Astrocyte of the spinal cord (primary cell): Measurements from ENCODE around the gene TIMM44.

Experiments
- DNase-seq: peaks from one replicate; pipeline ENCODE4 v3.0.0; 2011; ENCODE audit warnings: low read depth, low spot score
- H3K4me3 ChIP-seq: 2 replicates; pipeline ENCODE4 v1.5.1; 2011; ENCODE audit warnings: low read depth, mild to moderate bottlenecking, low read length, moderate library complexity
- in situ Hi-C: cut with HindIII; loops from 2 replicates; pipeline ENCODE4 v1.10.0; 2017; ENCODE audit warnings: low sequenced_read_pairs
- TF ChIP-seq, protein P1 (sequence below): IDR thresholded peaks from 2 replicates; pipeline ENCODE4 v1.5.1; 2012; ENCODE audit warnings: low read depth, mild to moderate bottlenecking, low read length, inconsistent platforms

TIMM44 gene

DNA sequence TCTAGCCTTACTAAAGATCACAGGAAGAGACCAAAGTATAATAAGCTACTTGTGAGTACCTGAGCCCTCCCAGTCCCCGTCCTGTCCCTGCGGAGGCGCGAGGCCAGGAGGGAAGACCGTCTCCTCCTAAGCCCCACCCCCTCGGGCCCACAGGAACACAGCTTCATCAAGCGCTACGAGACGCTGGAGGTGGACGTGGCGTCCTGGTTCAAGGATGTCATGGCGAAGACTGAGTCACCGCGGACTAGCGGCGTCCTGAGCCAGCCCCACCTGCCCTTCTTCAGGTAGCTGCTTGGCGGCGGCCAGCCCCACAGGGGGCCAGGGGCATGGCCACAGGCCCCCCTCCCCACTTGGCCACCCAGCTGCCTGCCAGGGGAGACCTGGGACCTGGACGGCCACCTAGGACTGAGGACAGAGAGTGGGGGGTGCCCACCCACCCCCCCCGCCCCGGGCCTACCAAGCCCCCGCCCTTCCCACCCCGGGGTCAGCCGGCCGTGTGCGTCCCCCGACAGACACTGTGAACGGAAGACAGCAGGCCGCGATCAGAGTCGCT lies 31.2 kb downstream of the TIMM44 start:
- in situ Hi-C loops = no loop called here
- TF ChIP-seq, protein P1, sequence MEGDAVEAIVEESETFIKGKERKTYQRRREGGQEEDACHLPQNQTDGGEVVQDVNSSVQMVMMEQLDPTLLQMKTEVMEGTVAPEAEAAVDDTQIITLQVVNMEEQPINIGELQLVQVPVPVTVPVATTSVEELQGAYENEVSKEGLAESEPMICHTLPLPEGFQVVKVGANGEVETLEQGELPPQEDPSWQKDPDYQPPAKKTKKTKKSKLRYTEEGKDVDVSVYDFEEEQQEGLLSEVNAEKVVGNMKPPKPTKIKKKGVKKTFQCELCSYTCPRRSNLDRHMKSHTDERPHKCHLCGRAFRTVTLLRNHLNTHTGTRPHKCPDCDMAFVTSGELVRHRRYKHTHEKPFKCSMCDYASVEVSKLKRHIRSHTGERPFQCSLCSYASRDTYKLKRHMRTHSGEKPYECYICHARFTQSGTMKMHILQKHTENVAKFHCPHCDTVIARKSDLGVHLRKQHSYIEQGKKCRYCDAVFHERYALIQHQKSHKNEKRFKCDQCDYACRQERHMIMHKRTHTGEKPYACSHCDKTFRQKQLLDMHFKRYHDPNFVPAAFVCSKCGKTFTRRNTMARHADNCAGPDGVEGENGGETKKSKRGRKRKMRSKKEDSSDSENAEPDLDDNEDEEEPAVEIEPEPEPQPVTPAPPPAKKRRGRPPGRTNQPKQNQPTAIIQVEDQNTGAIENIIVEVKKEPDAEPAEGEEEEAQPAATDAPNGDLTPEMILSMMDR = no peak
- H3K4me3 ChIP-seq = no peak overlapping the region
- no peak for DNase-seq

DNA sequence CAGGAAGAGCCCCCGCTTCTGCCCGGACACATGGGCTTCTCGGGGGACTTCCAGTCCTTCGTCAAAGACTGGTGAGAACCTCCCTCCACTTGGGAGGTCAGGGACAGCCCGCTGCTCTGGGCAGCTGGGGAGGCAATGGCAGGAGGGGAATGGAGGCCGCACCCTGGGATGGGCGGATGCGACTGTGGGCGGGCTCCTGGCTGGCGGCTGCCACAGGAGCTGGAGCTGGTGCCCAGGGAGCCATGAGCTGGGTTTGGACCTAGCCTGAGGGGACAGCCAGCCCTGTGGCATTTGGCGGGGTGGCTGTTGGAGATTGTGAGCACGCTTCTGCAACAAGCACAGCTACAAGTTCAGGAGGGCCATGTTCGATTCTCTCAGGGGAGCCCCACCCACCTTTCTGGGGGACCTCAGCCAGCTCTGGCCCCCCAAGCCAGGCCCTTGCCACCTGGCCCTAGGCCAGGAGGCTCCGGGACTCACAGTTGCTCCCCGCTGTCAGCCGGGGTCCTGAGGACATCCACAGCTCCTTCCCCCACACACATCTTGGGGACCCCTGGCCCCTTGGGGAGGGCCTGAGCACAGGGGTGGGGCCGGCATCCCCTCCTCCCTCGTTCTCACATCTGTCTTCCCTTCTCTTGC lies 31.8 kb downstream of the TIMM44 start:
- no peak overlapping the region for H3K4me3 ChIP-seq
- TF ChIP-seq, protein P1 = no peak
- DNase-seq = no peak
- in situ Hi-C loops = no loop called here

DNA sequence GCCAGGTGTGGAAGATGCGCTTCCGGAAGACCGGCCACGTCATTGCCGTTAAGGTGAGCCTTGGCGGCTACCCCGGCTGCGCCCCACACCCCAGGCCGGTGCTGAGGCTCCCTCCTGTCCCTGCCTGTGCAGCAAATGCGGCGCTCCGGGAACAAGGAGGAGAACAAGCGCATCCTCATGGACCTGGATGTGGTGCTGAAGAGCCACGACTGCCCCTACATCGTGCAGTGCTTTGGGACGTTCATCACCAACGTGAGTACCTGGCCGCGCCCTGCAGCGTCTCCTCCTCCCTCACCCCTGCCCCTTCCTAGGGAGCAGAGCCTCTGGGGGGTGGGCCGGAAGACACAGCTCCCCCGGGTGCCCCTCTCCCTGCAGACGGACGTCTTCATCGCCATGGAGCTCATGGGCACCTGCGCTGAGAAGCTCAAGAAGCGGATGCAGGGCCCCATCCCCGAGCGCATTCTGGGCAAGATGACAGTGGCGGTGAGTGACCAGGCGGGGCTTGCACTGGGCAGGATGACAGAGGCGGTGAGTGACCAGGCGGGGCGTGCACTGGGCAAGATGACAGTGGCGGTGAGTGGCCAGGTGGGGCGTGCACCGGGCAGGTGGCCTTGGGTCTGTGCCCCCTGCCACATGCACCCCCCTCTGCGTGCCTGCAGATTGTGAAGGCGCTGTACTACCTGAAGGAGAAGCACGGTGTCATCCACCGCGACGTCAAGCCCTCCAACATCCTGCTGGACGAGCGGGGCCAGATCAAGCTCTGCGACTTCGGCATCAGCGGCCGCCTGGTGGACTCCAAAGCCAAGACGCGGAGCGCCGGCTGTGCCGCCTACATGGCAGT lies 32.9 kb downstream of the TIMM44 start:
- H3K4me3 ChIP-seq = no peak overlapping the region
- no peak for DNase-seq
- in situ Hi-C loops = no loop called here
- TF ChIP-seq, protein P1 = no peak

DNA sequence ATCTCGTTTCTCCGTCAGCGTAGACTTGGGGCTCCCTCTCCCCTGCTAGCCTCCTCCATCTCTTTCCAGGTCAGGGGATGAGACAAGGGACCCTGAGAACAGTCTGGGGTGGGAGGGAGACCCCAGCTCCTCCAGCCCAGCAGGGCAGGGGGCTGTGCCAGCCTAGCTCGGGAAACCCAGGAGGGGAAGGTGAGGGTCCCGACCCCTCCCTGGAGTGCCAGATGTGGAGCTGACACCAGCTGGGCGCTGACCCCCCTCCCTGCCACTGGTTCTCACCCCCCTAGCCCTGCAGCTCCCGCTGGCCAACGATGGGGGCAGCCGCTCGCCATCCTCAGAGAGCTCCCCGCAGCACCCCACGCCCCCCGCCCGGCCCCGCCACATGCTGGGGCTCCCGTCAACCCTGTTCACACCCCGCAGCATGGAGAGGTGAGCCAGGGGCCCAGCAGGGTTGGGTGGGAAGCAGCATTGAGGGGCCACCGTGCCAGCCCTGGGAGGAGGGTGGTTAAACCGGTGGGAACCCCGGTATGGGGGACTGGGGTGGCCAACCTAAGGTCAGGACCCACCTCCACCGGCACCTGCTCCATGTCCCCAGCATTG lies 33.9 kb downstream of the TIMM44 start:
- TF ChIP-seq, protein P1 = no peak
- no peak for DNase-seq
- H3K4me3 ChIP-seq = no peak overlapping the region
- in situ Hi-C loops = no loop called here

DNA sequence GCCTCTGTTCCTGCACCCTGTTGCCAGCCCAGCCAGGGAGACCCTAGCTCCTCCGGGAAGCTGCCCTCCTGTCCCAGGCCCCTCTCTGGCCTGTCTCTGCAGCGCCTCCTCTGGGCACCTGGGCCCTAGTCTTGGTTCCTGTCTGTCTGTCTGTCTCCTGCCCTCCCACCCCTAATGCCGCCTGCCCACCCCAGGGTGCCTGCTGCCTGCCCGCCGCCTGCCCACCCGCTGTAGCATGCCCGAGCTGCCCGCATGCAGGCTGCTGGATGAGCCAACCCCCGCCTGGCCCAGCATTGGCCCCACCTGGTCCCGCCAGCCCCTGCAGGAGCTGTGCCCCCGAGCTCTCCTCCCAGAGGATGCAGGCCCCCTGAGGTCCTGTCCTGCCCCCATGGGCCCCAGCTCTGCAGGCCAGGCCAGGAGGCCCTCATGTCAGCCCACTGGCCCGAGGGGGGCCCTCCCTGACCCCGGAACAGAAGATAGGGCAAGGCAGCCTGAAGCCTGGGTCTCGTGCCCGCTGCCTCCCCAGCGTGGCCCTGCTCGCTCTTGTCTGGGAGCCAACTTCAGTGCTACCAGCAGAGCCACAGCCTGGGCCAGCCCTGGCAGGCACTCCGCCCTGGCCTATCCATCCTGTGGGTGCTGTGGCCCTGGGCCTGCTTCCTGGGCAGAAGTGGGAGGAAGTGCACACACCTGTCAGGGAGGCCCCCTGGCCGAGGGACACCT lies 34.6 kb downstream of the TIMM44 start:
- in situ Hi-C loops = no loop called here
- TF ChIP-seq, protein P1 = no peak
- no peak overlapping the region for H3K4me3 ChIP-seq
- DNase-seq = no peak

DNA sequence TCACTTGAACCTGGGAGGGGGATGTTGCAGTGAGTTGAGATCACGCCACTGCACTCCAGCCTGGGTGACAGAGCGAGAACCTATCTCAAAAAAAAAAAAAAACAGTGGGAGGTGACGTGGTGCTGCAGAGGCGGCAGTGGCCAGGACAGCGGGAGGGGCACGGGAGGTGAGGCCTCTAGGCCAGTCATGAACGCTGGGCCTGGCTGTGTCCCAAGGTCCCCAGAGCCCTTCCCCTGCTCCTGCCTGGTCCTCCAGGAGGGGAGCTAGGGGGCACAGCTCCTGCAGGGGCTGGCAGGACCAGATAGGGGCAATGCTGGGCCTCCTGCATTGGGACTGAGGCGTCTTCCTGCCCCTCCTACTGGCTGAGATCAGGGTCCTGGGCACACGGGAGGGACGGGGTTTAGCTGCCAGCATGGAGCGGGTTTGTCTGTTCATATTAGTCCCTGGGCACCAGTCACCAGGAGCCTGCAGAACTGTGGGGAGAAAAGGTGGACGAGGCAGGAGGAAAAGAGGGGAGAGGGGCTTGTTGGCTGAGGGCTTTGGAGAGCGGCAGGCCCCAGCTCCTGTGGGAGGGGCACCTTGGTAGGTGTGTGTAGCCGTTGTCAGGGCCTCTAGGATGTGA lies 35.3 kb downstream of the TIMM44 start:
- no peak for DNase-seq
- no peak overlapping the region for H3K4me3 ChIP-seq
- TF ChIP-seq, protein P1 = no peak

More for the DNA sequence above, 35.3 kb downstream of the TIMM44 start:
- in situ Hi-C loops = no loop called here
